HepG2 (cell line): ENCODE results near the gene IFITM10. TPM values are rescaled to one million over a fixed set of nuclear protein-coding genes. Genes with fewer than 3 reads are reported as not detected.

Experiments
- ARNT ChIP-seq: fragments of 450-650 bp; IDR thresholded peaks from 2 replicates; pipeline ENCODE4 v1.6.1; 2017
- BRD4 ChIP-seq: sonication (generic); formaldehyde crosslinking; IDR thresholded peaks from 2 replicates; pipeline ENCODE4 v1.4.0; 2020; ENCODE audit warnings: missing genetic modification reagents
- CBX1 ChIP-seq: IDR thresholded peaks from one replicate; pipeline ENCODE4 v1.6.1; 2016; ENCODE audit warnings: antibody characterized with exemption, low read depth
- CENPT ChIP-seq: sonication (generic); formaldehyde crosslinking; IDR thresholded peaks from 2 replicates; pipeline ENCODE4 v1.8.0; 2022; ENCODE audit warnings: low read depth, mild to moderate bottlenecking, moderate library complexity, missing genetic modification reagents
- DNMT3B ChIP-seq: conservative IDR thresholded peaks from 2 replicates; pipeline ENCODE4 v1.6.1; 2016; ENCODE audit warnings: missing biosample characterization, control low read depth
- EED ChIP-seq: sonication (generic); formaldehyde crosslinking; IDR thresholded peaks from 2 replicates; pipeline ENCODE4 v1.5.0; 2020; ENCODE audit warnings: mild to moderate bottlenecking, missing genetic modification reagents
- GPN1 ChIP-seq: sonication (generic); formaldehyde crosslinking; IDR thresholded peaks from 2 replicates; pipeline ENCODE4 v1.5.1; 2020; ENCODE audit warnings: missing genetic modification reagents, borderline replicate concordance
- HDAC1 ChIP-seq: sonication (generic); formaldehyde crosslinking; IDR thresholded peaks from 2 replicates; pipeline ENCODE4 v1.5.1; 2020; ENCODE audit warnings: mild to moderate bottlenecking, missing genetic modification reagents
- HOXD1 ChIP-seq: sonication (generic); formaldehyde crosslinking; IDR thresholded peaks from 2 replicates; pipeline ENCODE4 v1.5.0; 2020; ENCODE audit warnings: missing genetic modification reagents
- PITX1 ChIP-seq: sonication (generic); formaldehyde crosslinking; IDR thresholded peaks from 2 replicates; pipeline ENCODE4 v1.5.1; 2020; ENCODE audit warnings: mild to moderate bottlenecking, missing genetic modification reagents
- POLR2AphosphoS2 ChIP-seq: IDR thresholded peaks from 2 replicates; pipeline ENCODE4 v1.6.1; 2011; ENCODE audit warnings: low read depth, low read length, improper control_type of control experiment
- RCOR2 ChIP-seq: IDR thresholded peaks from 2 replicates; pipeline ENCODE4 v1.6.1; 2016; ENCODE audit warnings: missing biosample characterization, missing genetic modification reagents
- RFX3 ChIP-seq: IDR thresholded peaks from 2 replicates; pipeline ENCODE4 v1.6.1; 2016; ENCODE audit warnings: missing biosample characterization, missing genetic modification reagents
- RXRB ChIP-seq: IDR thresholded peaks from 2 replicates; pipeline ENCODE4 v1.6.1; 2016; ENCODE audit warnings: borderline replicate concordance, missing genetic modification reagents, missing compliant biosample characterization
- ZFP62 ChIP-seq: sonication (generic); formaldehyde crosslinking; IDR thresholded peaks from 2 replicates; pipeline ENCODE4 v1.4.0; 2020; ENCODE audit warnings: missing genetic modification reagents
- ZKSCAN1 ChIP-seq: fragments of 150-350 bp; IDR thresholded peaks from 2 replicates; pipeline ENCODE4 v1.6.1; 2014; ENCODE audit warnings: low read length
- ZMYM2 ChIP-seq: sonication (generic); formaldehyde crosslinking; IDR thresholded peaks from 2 replicates; pipeline ENCODE4 v1.8.0; 2022; ENCODE audit warnings: mild to moderate bottlenecking, missing genetic modification reagents
- ZNF101 ChIP-seq: sonication (generic); formaldehyde crosslinking; IDR thresholded peaks from 2 replicates; pipeline ENCODE4 v1.4.0; 2020; ENCODE audit warnings: mild to moderate bottlenecking, low read depth, missing genetic modification reagents, borderline replicate concordance
- ZNF260 ChIP-seq: sonication (generic); formaldehyde crosslinking; IDR thresholded peaks from 2 replicates; pipeline ENCODE4 v1.4.0; 2020; ENCODE audit warnings: missing genetic modification reagents, low read depth, mild to moderate bottlenecking, borderline replicate concordance
- ZNF282 ChIP-seq: fragments of 450-650 bp; IDR thresholded peaks from 2 replicates; pipeline ENCODE4 v1.6.1; 2018; ENCODE audit not compliant: partially characterized antibody
- ZNF562 ChIP-seq: sonication (generic); formaldehyde crosslinking; IDR thresholded peaks from 2 replicates; pipeline ENCODE4 v1.8.0; 2022; ENCODE audit warnings: missing genetic modification reagents, borderline replicate concordance
- ZNF615 ChIP-seq: sonication (generic); formaldehyde crosslinking; IDR thresholded peaks from 2 replicates; pipeline ENCODE4 v1.5.0; 2020; ENCODE audit warnings: mild to moderate bottlenecking, missing genetic modification reagents, borderline replicate concordance
- ZNF7 ChIP-seq: IDR thresholded peaks from 2 replicates; pipeline ENCODE4 v1.6.1; 2016; ENCODE audit warnings: missing biosample characterization, missing genetic modification reagents
- ZNF780A ChIP-seq: sonication (generic); formaldehyde crosslinking; IDR thresholded peaks from 2 replicates; pipeline ENCODE4 v1.8.0; 2022; ENCODE audit warnings: mild to moderate bottlenecking, missing genetic modification reagents, moderate library complexity
- ZSCAN25 ChIP-seq: sonication (generic); formaldehyde crosslinking; IDR thresholded peaks from 2 replicates; pipeline ENCODE4 v1.8.0; 2022; ENCODE audit warnings: mild to moderate bottlenecking, missing genetic modification reagents
- polyA plus RNA-seq, 8 experiments: library from polyadenylated mRNA; depleted of rRNA in 3 of 8; stranded (reverse) in 7 of 8; unstranded in 1 of 8; fragments of >200 nt; fragmentation: Illumina TruSeq in 4 of 8; extraction: Trizol in 4 of 8; gene quantifications; 2 replicates each; pipeline versions ENCODE4 v1.2.1 to v1.2.3, GENCODE V29; 2011 to 2016; ENCODE audit warnings: low read depth in 4 of 8, missing spikeins in 1 of 8, mixed read lengths in 1 of 8; ENCODE audit not compliant: insufficient read depth in 1 of 8
- total RNA-seq, 5 experiments: library from RNA; depleted of rRNA; stranded (reverse); fragments of >200 nt; fragmentation: Illumina TruSeq; extraction: Trizol; gene quantifications; 2 replicates each; pipeline ENCODE4 v1.2.3, GENCODE V29; 2016; ENCODE audit warnings: low read depth in 1 of 5
- TF ChIP-seq, protein P1 (sequence below): sonication (generic); formaldehyde crosslinking; IDR thresholded peaks from 2 replicates; pipeline ENCODE4 v1.8.1; 2022; ENCODE audit warnings: low read depth, mild to moderate bottlenecking, missing genetic modification reagents
- TF ChIP-seq, protein P2 (sequence below): sonication (generic); formaldehyde crosslinking; IDR thresholded peaks from 2 replicates; pipeline ENCODE4 v1.8.0; 2022; ENCODE audit warnings: mild to moderate bottlenecking, missing genetic modification reagents, moderate library complexity
- TF ChIP-seq, protein P3 (sequence below): sonication (generic); formaldehyde crosslinking; IDR thresholded peaks from 2 replicates; pipeline ENCODE4 v1.8.1; 2023; ENCODE audit warnings: mild to moderate bottlenecking, moderate library complexity, missing genetic modification reagents

Gene IFITM10
- total and polyA plus RNA-seq, 2 of the 13 experiments (the other 11 are each of a cell fraction or from before 2014, with no cell fraction given), result 0.09 to 0.13 TPM

DNA sequence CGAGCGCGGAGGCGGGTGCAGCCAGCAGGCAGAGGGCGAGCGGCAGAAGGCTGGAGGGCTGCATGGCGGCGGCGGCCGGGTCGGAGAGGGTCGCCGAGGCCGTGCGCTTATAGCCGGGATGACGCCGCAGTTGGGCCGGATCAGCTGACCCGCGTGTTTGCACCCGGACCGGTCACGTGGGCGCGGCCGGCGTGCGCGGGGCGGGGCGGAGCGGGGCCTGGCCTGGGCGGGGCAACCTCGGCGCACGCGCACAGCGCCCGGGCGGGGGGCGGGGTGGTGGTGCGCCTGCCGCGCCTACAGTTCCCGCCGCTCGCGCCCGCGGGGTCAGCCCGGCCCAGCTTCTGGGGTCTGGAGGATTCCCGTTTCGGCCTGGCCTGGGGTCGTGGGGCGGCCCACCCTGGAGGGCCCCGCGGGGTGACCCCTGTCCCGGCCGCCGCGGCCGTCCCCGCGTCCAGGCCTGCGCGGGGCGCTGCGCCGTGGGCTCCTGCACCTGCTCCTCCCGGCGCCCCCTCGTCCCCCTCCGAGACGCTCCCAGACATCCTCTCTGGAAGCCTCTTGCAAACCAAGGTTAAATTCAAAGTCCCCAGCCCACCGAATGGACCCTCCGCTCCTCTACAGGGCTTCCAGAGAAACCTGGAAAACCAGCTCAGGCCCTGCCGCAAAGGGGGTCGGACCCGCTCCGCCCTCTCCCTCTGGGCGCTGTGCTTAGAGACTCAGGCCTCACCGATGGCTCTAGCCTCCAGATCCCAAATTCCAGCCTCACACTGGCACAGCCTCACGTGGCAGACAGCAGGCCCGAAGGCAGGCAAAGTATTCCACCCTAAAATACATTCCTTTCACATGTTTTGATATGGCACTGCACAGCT, 13.6 kb upstream of the IFITM10 start, which contains the start of gene CTSD (continued):
- TF ChIP-seq EED (CRISPR knock-in tag) (no peak), ZNF260 (CRISPR knock-in tag) (no peak), GPN1 (CRISPR knock-in tag) (no peak; the same call in 1 of the 2 replicates), ZKSCAN1 (no peak), DNMT3B (CRISPR knock-in tag) (no peak), CBX1 (no peak), RFX3 (no peak), ZNF615 (CRISPR knock-in tag) (no peak), ZNF7 (CRISPR knock-in tag) (0 out of 2 replicates have a peak, but pooled peaks have one; percentile 9), ZFP62 (CRISPR knock-in tag) (no peak), RXRB (CRISPR knock-in tag) (no peak), ZMYM2 (CRISPR knock-in tag) (no peak), BRD4 (0 out of 2 replicates have a peak, but pooled peaks have one; percentile 47), ZNF562 (no peak), CENPT (CRISPR knock-in tag) (no peak), HDAC1 (CRISPR knock-in tag) (peak; percentile 89), ZNF780A (CRISPR knock-in tag) (no peak), ZNF101 (no peak), ARNT (no peak), ZSCAN25 (peak; percentile 29; the same call in 1 of the 2 replicates), ZNF282 (no peak), PITX1 (no peak), RCOR2 (CRISPR knock-in tag) (no peak), POLR2AphosphoS2 (no peak), HOXD1 (CRISPR knock-in tag) (0 out of 2 replicates have a peak, but pooled peaks have one; percentile 63)
- TF ChIP-seq, protein P1, sequence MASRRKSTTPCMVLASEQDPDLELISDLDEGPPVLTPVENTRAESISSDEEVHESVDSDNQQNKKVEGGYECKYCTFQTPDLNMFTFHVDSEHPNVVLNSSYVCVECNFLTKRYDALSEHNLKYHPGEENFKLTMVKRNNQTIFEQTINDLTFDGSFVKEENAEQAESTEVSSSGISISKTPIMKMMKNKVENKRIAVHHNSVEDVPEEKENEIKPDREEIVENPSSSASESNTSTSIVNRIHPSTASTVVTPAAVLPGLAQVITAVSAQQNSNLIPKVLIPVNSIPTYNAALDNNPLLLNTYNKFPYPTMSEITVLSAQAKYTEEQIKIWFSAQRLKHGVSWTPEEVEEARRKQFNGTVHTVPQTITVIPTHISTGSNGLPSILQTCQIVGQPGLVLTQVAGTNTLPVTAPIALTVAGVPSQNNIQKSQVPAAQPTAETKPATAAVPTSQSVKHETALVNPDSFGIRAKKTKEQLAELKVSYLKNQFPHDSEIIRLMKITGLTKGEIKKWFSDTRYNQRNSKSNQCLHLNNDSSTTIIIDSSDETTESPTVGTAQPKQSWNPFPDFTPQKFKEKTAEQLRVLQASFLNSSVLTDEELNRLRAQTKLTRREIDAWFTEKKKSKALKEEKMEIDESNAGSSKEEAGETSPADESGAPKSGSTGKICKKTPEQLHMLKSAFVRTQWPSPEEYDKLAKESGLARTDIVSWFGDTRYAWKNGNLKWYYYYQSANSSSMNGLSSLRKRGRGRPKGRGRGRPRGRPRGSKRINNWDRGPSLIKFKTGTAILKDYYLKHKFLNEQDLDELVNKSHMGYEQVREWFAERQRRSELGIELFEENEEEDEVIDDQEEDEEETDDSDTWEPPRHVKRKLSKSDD (CRISPR knock-in tag), result 0 out of 2 replicates have a peak, but pooled peaks have one; percentile 44
- TF ChIP-seq, protein P2, sequence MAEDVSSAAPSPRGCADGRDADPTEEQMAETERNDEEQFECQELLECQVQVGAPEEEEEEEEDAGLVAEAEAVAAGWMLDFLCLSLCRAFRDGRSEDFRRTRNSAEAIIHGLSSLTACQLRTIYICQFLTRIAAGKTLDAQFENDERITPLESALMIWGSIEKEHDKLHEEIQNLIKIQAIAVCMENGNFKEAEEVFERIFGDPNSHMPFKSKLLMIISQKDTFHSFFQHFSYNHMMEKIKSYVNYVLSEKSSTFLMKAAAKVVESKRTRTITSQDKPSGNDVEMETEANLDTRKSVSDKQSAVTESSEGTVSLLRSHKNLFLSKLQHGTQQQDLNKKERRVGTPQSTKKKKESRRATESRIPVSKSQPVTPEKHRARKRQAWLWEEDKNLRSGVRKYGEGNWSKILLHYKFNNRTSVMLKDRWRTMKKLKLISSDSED (CRISPR knock-in tag), result no peak
- TF ChIP-seq, protein P3, sequence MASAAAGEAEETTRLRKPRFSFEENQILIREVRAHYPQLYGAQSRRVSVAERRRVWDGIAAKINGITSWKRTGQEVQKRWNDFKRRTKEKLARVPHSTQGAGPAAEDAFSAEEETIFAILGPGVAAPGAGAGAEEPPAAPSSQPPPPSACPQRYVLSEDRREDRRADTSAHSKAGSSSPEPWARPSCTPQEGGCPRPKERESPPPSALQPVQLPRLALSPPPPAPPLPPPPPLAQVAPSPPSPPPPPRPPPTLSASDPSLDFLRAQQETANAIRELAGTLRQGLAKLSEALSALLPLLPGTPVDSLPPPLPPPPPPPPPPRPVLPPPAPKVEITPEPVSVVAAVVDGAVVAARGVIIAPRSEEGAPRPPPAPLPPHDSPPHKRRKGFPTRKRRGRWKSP, result no peak
